GM10266 (cell line): Measurements from ENCODE around the gene ST8SIA1.

Experiments used
- DNase-seq: peaks from one replicate; pipeline ENCODE4 v3.0.0; 2012; ENCODE audit errors: extremely low spot score
- TF ChIP-seq, protein P1 (sequence below): IDR thresholded peaks from 2 replicates; pipeline ENCODE4 v1.5.1; 2012; ENCODE audit warnings: mild to moderate bottlenecking, low read depth; ENCODE audit not compliant: control insufficient read depth, insufficient read depth; ENCODE audit errors: missing control alignments

Gene ST8SIA1

DNA sequence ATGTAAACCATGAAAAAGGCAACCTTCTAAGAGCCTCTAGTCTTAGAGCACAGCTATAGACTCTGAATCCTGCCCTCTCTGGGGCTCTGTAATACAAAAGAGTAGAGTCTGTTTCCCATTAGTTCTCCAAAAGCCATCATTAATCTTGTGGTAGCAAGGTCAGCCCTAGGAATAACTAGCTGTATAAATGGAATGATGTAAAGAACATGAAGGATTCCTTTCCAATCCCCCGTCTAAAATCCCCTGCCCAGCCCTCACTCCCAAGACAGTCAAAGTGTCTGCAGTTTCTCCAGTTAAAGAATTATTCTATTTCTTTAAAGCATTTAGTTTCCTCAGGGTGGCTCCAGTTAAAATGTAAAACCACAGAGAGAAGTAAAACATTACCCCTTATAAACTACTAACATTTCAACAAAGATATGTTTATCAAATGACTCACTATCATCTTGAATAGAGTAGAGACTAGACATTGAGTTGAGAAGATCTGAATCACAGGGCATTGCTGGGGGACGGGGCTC is 104.2 kb downstream of the ST8SIA1 start:
- DNase-seq = no peak
- TF ChIP-seq, protein P1, sequence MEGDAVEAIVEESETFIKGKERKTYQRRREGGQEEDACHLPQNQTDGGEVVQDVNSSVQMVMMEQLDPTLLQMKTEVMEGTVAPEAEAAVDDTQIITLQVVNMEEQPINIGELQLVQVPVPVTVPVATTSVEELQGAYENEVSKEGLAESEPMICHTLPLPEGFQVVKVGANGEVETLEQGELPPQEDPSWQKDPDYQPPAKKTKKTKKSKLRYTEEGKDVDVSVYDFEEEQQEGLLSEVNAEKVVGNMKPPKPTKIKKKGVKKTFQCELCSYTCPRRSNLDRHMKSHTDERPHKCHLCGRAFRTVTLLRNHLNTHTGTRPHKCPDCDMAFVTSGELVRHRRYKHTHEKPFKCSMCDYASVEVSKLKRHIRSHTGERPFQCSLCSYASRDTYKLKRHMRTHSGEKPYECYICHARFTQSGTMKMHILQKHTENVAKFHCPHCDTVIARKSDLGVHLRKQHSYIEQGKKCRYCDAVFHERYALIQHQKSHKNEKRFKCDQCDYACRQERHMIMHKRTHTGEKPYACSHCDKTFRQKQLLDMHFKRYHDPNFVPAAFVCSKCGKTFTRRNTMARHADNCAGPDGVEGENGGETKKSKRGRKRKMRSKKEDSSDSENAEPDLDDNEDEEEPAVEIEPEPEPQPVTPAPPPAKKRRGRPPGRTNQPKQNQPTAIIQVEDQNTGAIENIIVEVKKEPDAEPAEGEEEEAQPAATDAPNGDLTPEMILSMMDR = no peak

DNA sequence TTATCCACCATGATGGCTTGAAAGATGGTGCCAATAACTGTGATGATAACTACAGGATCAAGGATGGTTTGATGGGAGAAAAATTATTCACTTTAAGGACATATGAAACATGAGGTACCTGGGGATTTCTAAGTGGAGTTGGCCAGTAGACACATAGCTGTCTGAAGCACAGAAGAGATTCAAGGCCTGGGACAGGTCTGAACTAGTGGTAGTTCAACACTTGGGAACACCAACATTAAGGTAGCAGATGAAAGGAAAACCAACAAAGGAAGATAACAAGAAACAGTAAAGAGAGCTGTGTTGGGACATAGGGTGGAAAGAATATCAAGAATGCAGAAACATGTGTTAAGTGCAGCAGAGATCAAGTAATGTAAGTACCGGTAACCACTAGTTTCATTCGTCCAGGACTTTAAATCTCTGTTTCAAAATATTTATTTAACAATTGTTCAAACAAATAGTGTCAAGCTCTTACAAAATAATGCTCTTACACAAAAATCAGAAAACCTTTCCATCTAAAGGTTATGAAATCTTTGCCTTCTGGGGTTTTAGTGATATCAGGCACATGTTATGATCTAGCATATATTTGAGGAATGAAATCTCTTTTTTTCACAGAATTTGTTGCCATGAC is 104.7 kb downstream of the ST8SIA1 start:
- DNase-seq = no peak
- TF ChIP-seq, protein P1 = no peak

DNA sequence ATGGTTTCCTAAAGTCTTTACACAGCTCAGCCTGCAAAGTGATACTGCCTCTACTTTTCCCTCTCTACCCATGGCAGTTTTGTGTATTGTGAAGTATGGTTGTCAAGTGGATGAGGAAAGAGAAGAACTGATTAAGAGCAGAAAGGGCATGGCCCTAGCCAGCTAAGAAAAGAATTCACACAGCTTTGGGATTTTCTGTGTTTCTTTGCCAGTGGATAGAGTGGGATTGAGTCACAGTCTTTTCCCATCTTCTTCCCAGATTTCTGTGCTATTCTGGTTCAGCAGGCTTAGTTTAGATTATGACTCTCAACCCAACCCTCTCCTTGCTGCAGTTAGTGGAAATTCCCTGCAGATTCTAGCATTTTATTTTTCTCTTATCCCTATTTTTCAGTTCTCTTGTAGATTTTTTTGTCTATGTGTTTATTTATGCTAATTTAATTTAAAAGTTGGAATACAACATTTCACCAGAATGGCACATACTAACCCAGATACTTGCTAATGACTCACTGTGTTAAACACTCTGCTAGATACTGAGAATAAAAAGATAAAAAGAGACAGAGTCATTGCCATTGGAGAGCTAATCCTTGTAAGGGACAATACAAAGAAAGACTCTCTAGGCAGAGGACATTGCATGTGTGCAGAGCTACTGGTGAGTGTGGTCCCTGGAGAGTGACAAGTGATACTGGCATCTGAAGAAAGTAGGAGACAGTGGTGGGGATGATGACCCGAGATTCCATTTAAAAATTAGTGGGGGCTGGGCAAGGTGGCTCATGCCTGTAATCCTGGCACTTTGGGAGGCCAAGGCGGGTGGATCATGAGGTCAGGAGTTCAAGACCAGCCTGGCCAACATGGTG is 106.3 kb downstream of the ST8SIA1 start:
- DNase-seq = no peak
- TF ChIP-seq, protein P1 = no peak

DNA sequence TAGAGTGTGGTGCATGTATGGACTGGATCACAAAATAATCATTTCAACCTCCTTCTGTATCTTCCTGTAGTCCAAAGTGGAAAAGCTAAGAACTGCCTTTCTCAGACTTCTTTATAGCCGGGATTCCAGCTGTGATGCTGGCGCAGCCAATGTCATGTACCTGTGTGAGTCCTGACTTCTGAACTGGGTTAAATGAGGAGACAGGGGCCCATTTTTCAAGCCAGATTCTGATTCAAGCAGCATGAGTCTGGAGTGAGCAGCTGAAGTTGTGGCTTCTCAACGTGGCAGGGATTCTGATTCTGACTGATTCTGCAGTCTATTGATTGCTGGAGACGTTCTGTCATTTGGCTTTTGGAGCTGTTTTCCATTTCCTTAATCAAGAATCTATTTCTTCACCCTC is 111.2 kb downstream of the ST8SIA1 start:
- DNase-seq = no peak
- TF ChIP-seq, protein P1 = no peak

DNA sequence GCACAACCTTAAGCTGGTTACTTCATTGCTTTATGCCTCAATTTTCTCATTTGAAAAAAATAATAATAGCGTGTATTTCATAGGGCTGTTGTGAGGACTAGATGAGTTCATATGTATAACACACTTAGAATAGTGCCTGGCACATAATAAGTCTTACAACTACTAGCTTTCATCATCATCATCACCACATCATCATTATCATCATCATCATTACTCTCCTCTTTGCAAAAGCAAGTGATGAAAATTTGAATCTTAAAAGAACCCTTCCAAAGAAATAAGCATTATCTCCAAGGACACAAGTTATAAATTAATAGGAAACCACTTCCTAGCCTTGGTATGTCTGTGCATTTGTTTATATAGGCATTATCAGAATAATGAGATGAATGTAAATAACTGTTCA is 117.0 kb downstream of the ST8SIA1 start:
- DNase-seq = no peak
- TF ChIP-seq, protein P1 = no peak

DNA sequence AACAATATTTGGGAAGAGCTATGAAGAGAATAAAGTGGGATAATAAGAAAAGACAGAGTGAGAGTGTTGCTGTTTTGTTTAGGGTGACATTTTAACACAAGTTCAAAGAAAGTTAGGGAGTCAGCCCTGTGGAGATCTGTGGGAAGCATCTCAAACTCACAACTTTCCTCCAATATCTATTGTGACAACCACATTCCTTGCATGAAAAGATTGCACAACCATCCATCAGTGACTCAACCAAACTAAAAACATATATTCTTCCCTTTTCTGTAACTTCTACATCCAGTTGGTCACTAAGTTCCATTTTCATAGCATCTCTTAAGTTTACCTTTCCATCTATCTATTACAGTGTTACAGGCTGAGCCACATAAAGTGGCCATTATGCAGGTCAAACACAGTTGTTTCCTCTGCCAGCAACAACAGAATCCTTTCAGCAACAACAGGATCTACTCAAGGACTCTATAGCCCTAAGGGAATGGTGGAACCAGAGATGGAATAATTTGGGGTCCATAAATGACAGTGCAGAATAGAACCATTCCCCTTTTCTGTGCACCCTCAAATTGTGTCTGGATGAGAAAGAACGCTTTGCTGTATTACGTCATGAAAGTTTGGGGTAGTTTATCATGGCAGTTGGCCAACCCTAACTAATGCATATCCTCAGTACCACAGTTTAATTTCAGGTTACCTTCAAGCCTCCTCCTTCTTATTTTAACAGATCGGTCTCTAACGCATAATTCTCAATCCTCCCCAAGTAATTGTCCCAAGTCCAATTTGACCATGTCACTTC is 118.8 kb downstream of the ST8SIA1 start:
- TF ChIP-seq, protein P1 = no peak
- no peak for DNase-seq
